GM18861 (cell line): Measurements from ENCODE around the gene SLC34A2.
"Not testable (repeated sequence)": the region's sequence is repeated elsewhere in the genome, so short reads cannot be mapped to it uniquely, and the experiment has no call there.

Source experiments
- ATAC-seq: cut with Tn5 transposase; IDR thresholded peaks from one replicate; pipeline ENCODE4 v1.9.1; 2021; ENCODE audit not compliant: unreplicated experiment

SLC34A2 gene

GRCh38 chr4:25654971-25655963 lies at the start of gene SLC34A2:
SLC34A2 (plus strand) TSS chr4:25655851; CDS start chr4:25662501, 6,650 bp downstream.
- ATAC-seq = no peak

- ATAC-seq = no peak
Observed at GRCh38 chr4:25608644-25609043, 47.0 kb upstream of the SLC34A2 start.

GRCh38 chr4:25609976-25610375 lies 45.7 kb upstream of the SLC34A2 start:
- no peak for ATAC-seq

GRCh38 chr4:25613613-25614012 lies 42.0 kb upstream of the SLC34A2 start:
- ATAC-seq = not testable (repeated sequence)

GRCh38 chr4:25614807-25615206 lies 40.8 kb upstream of the SLC34A2 start:
- ATAC-seq = no peak

GRCh38 chr4:25621027-25621930 lies 34.4 kb upstream of the SLC34A2 start:
- ATAC-seq = no peak

- ATAC-seq = no peak
Observed at GRCh38 chr4:25624616-25625015, 31.0 kb upstream of the SLC34A2 start.

- ATAC-seq = no peak
Observed at GRCh38 chr4:25628451-25628850, 27.2 kb upstream of the SLC34A2 start.

- ATAC-seq = no peak
Observed at GRCh38 chr4:25632135-25632534, 23.5 kb upstream of the SLC34A2 start.

- no peak for ATAC-seq
Observed at GRCh38 chr4:25633541-25633940, 22.1 kb upstream of the SLC34A2 start.

- no peak for ATAC-seq
Observed at GRCh38 chr4:25635501-25635900, 20.1 kb upstream of the SLC34A2 start.

- no peak for ATAC-seq
Observed at GRCh38 chr4:25637581-25638220, 17.9 kb upstream of the SLC34A2 start.

GRCh38 chr4:25638221-25638601 lies 17.4 kb upstream of the SLC34A2 start:
- no peak for ATAC-seq

- ATAC-seq = no peak
Observed at GRCh38 chr4:25638806-25639205, 16.8 kb upstream of the SLC34A2 start.

GRCh38 chr4:25650311-25650710 lies 5.3 kb upstream of the SLC34A2 start:
- ATAC-seq = no peak

GRCh38 chr4:25651682-25652081 lies 4.0 kb upstream of the SLC34A2 start:
- ATAC-seq = no peak

- no peak for ATAC-seq
Observed at GRCh38 chr4:25654031-25654970, 1.4 kb upstream of the SLC34A2 start.

GRCh38 chr4:25656031-25656430 lies 380 bp downstream of the SLC34A2 start:
- no peak for ATAC-seq

- ATAC-seq = no peak
Observed at GRCh38 chr4:25658357-25658771, 2.7 kb downstream of the SLC34A2 start.

- no peak for ATAC-seq
Observed at GRCh38 chr4:25658777-25659176, 3.1 kb downstream of the SLC34A2 start.
